ENCODE data around the gene ITPA. TPM values are rescaled to one million over a fixed set of nuclear protein-coding genes. Genes with fewer than 3 reads are reported as not detected.

The ITPA gene
- total RNA-seq, 4 donors from 2014 or later = 15.0 to 95.7 (median 39.6) TPM

- WGBS, 2 donors (ENCODE audit: low coverage in 1 of 2) = 60 to 77% methylated on average over 2 to 19 of the region's 20 CpGs
- Histone ChIP-seq H3K27ac (no peak overlapping the region), H3K27me3 (no peaks in the 10 kb centered on the region), H3K36me3 (no peaks in the 10 kb centered on the region), H3K9me3 (no peaks in the 10 kb centered on the region), H3K4me1 (peaks cover 0 to 6% (median 0%) of the 10 kb centered on the region in 4 donors), H3K4me3 (no peak overlapping the region)
- TF ChIP-seq EP300 (IDR thresholded peaks at IDR 0.05; ENCODE audit: low read depth) = no peak
- no peak for TF ChIP-seq POLR2AphosphoS5 (IDR thresholded peaks at IDR 0.05)
- no peak for TF ChIP-seq CTCF (IDR thresholded peaks at IDR 0.05)
- no peak for TF ChIP-seq POLR2A (IDR thresholded peaks at IDR 0.05)
- in situ Hi-C loops (cut with MboI; ENCODE audit: low pct_ligation_motif_present in 1 of 4, low pct_unique_long_range_greater_than_20kb in 1 of 4, low sequenced_read_pairs in 3 of 4) = no loop called here
- intact Hi-C loops (cut with DNase I; ENCODE audit: low total_unique reads) = no loop called here
- DNase-seq = no peak
Measured at GRCh38 chr20:3223994-3224680, 14.8 kb downstream of the ITPA start.

GRCh38 chr20:3224681-3225421 lies 15.6 kb downstream of the ITPA start:
- in situ Hi-C loops (cut with MboI; ENCODE audit: low pct_ligation_motif_present in 1 of 4, low pct_unique_long_range_greater_than_20kb in 1 of 4, low sequenced_read_pairs in 3 of 4) = no loop called here
- Histone ChIP-seq H3K36me3 (no peaks in the 10 kb centered on the region), H3K9me3 (no peaks in the 10 kb centered on the region), H3K4me3 (no peak overlapping the region), H3K4me1 (peaks cover 0 to 6% (median 0%) of the 10 kb centered on the region in 4 donors), H3K27me3 (no peaks in the 10 kb centered on the region), H3K27ac (no peak overlapping the region)
- DNase-seq = peak; percentile 68
- intact Hi-C loops (cut with DNase I; ENCODE audit: low total_unique reads) = no loop called here
- no peak for TF ChIP-seq POLR2A (IDR thresholded peaks at IDR 0.05)
- no peak for TF ChIP-seq EP300 (IDR thresholded peaks at IDR 0.05; ENCODE audit: low read depth)
- TF ChIP-seq POLR2AphosphoS5 (IDR thresholded peaks at IDR 0.05) = no peak
- no peak for TF ChIP-seq CTCF (IDR thresholded peaks at IDR 0.05)
- WGBS, 2 donors (ENCODE audit: low coverage in 1 of 2) = 91% methylated on average over 8 of the region's 8 CpGs; no CpG with 5 or more reads in 1 of the 2 donors

GRCh38 chr20:3226093-3226492 lies 16.8 kb downstream of the ITPA start:
- H3K4me1 ChIP-seq = peaks cover 0 to 6% (median 0%) of the 10 kb centered on the region in 4 donors
- H3K27ac ChIP-seq = no peak overlapping the region
- no peaks in the 10 kb centered on the region for H3K36me3 ChIP-seq
- no peak overlapping the region for H3K4me3 ChIP-seq
- TF ChIP-seq POLR2A (IDR thresholded peaks at IDR 0.05) = no peak
- no peak for TF ChIP-seq CTCF (IDR thresholded peaks at IDR 0.05)
- no peak for TF ChIP-seq POLR2AphosphoS5 (IDR thresholded peaks at IDR 0.05)
- no peak for TF ChIP-seq EP300 (IDR thresholded peaks at IDR 0.05; ENCODE audit: low read depth)
- in situ Hi-C loops (cut with MboI; ENCODE audit: low pct_ligation_motif_present in 1 of 4, low pct_unique_long_range_greater_than_20kb in 1 of 4, low sequenced_read_pairs in 3 of 4) = no loop called here
- H3K27me3 ChIP-seq = no peaks in the 10 kb centered on the region
- intact Hi-C loops (cut with DNase I; ENCODE audit: low total_unique reads) = no loop called here
- 90% methylated on average over 10 of the region's 10 CpGs; no CpG with 5 or more reads in 1 of the 2 donors for WGBS, 2 donors (ENCODE audit: low coverage in 1 of 2)
- H3K9me3 ChIP-seq = no peaks in the 10 kb centered on the region
- DNase-seq = no peak

GRCh38 chr20:3226864-3227263 lies 17.6 kb downstream of the ITPA start:
- TF ChIP-seq CTCF (IDR thresholded peaks at IDR 0.05) (no peak), POLR2A (IDR thresholded peaks at IDR 0.05) (no peak), POLR2AphosphoS5 (IDR thresholded peaks at IDR 0.05) (no peak), EP300 (IDR thresholded peaks at IDR 0.05; ENCODE audit: low read depth) (no peak)
- in situ Hi-C loops (cut with MboI; ENCODE audit: low pct_ligation_motif_present in 1 of 4, low pct_unique_long_range_greater_than_20kb in 1 of 4, low sequenced_read_pairs in 3 of 4) = no loop called here

More at GRCh38 chr20:3226864-3227263, 17.6 kb downstream of the ITPA start:
- no peaks in the 10 kb centered on the region for H3K9me3 ChIP-seq
- H3K27ac ChIP-seq = no peak overlapping the region
- no peak overlapping the region for H3K4me3 ChIP-seq
- H3K36me3 ChIP-seq = no peaks in the 10 kb centered on the region
- H3K4me1 ChIP-seq = peaks cover 0 to 6% (median 0%) of the 10 kb centered on the region in 4 donors
- H3K27me3 ChIP-seq = no peaks in the 10 kb centered on the region
- 96% methylated on average over 14 of the region's 14 CpGs; no CpG with 5 or more reads in 1 of the 2 donors for WGBS, 2 donors (ENCODE audit: low coverage in 1 of 2)
- intact Hi-C loops (cut with DNase I; ENCODE audit: low total_unique reads) = no loop called here
- no peak for DNase-seq
